K562 (cell line): ENCODE results near the gene SLC5A2. TPM values are rescaled to one million over a fixed set of nuclear protein-coding genes. Genes with fewer than 3 reads are reported as not detected.
A peak's percentile ranks its signal among the peaks of the same experiment; 100 is the strongest.

Experiments used
- ATAC-seq: fragments of 200-7000 bp; cut with Tn5 transposase; 3 replicates; pipeline ENCODE4 v1.9.1; 2020; ENCODE audit warnings: moderate library complexity
- BruUV-seq: library from RNA; stranded (reverse); fragments of 400-500 nt; replicated peaks from 2 replicates; lab custom pipeline; 2021; lab: Mats Ljungman, UMichigan
- CTCF ChIA-PET: fragments of 300-600 bp; formaldehyde crosslinking; extraction: SDS; loops from one replicate; lab custom pipeline; 2021; ENCODE audit warnings: low intra/inter-chr PET ratio; lab: Yijun Ruan, JAX
- POLR2A ChIA-PET: fragments of 300-600, 350-650 bp; sonication (Branson Sonifier 250); formaldehyde crosslinking; extraction: SDS; loops from one replicate; lab custom pipeline; 2021; ENCODE audit warnings: antibody characterized with exemption, inconsistent platforms; lab: Yijun Ruan, JAX
- DNase-seq, 4 experiments: peaks; one replicate each; pipeline versions ENCODE4 v3.0.0 to v3.0.0-alpha.2; 2011 to 2018; ENCODE audit warnings: low spot score in 3 of 4, mixed read lengths in 3 of 4; ENCODE audit errors: extremely low read depth in 1 of 4
- FAIRE-seq: peaks from 2 replicates; lab custom pipeline; 2011; peaks lifted over from hg19 to GRCh38; lab: Jason Lieb, UNC
- H2AFZ ChIP-seq: 2 replicates; pipeline ENCODE4 v1.6.0; 2011; ENCODE audit warnings: low read depth, low read length, control low read depth, inconsistent platforms
- H3K27ac ChIP-seq: fragments of 200-600 bp; 3 replicates; pipeline ENCODE4 v1.8.0; 2011; ENCODE audit warnings: low read depth, mild to moderate bottlenecking, control low read depth, inconsistent platforms, low read length, moderate library complexity, mixed read lengths; ENCODE audit errors: extremely low read depth
- H3K27me3 ChIP-seq, 2 experiments: fragments of 300-600 bp in 1 of 2; 2 replicates in 1 of 2; 3 replicates in 1 of 2; pipeline versions ENCODE4 v1.6.0 to v1.8.0; 2011; ENCODE audit warnings: inconsistent platforms in 2 of 2, low read length in 2 of 2, mild to moderate bottlenecking in 1 of 2, mixed read lengths in 1 of 2, moderate library complexity in 1 of 2; ENCODE audit not compliant: control insufficient read depth in 2 of 2, insufficient read depth in 2 of 2
- H3K36me3 ChIP-seq: fragments of 300-600 bp; 3 replicates; pipeline ENCODE4 v1.8.0; 2011; ENCODE audit warnings: mild to moderate bottlenecking, low read length, inconsistent platforms; ENCODE audit not compliant: control insufficient read depth, insufficient read depth
- H3K4me1 ChIP-seq, 2 experiments: fragments of 200-600 bp in 1 of 2; replicated peaks in 1 of 2; 2 replicates in 1 of 2; 3 replicates in 1 of 2; pipeline versions ENCODE4 v1.5.1 to v1.8.0; 2011; ENCODE audit warnings: inconsistent platforms in 2 of 2, low read length in 2 of 2, mild to moderate bottlenecking in 1 of 2, mixed read lengths in 1 of 2, moderate library complexity in 1 of 2; ENCODE audit not compliant: control insufficient read depth in 2 of 2, insufficient read depth in 2 of 2
- H3K4me2 ChIP-seq: 2 replicates; pipeline ENCODE4 v1.6.1; 2011; ENCODE audit warnings: low read length, control low read depth, inconsistent platforms, mixed read lengths; ENCODE audit not compliant: insufficient read depth
- H3K4me3 ChIP-seq: fragments of 200-600 bp; sonication (generic), shearing (Covaris generic); 2 replicates; pipeline ENCODE4 v1.5.1; 2016; ENCODE audit warnings: control low read depth, inconsistent platforms
- H3K79me2 ChIP-seq: fragments of 200-600 bp; 3 replicates; pipeline ENCODE4 v1.8.0; 2011; ENCODE audit warnings: low read length, inconsistent platforms; ENCODE audit not compliant: control insufficient read depth, insufficient read depth
- H3K9ac ChIP-seq, 2 experiments: 2 replicates each; pipeline versions ENCODE4 v1.6.0 to v1.6.1; 2011; ENCODE audit warnings: low read depth in 2 of 2, low read length in 2 of 2, control low read depth in 1 of 2, inconsistent platforms in 1 of 2, mild to moderate bottlenecking in 1 of 2, mixed read lengths in 1 of 2; ENCODE audit not compliant: insufficient read depth in 1 of 2
- H3K9me1 ChIP-seq: one replicate; pipeline ENCODE4 v1.6.0; 2011; ENCODE audit warnings: inconsistent platforms, mild to moderate bottlenecking, low read length, moderate library complexity; ENCODE audit not compliant: control insufficient read depth, insufficient read depth
- H3K9me3 ChIP-seq: replicated peaks from 2 replicates; pipeline ENCODE4 v1.5.1; 2011; ENCODE audit warnings: low read depth, low read length, inconsistent platforms; ENCODE audit not compliant: control insufficient read depth, insufficient read depth
- H4K20me1 ChIP-seq: replicated peaks from 2 replicates; pipeline ENCODE4 v1.6.1; 2011; ENCODE audit warnings: low read length, inconsistent platforms, mixed read lengths; ENCODE audit not compliant: control insufficient read depth, insufficient read depth
- C11orf30 ChIP-seq: fragments of 450-650 bp; IDR thresholded peaks from 2 replicates; pipeline ENCODE4 v1.6.1; 2016; ENCODE audit warnings: low read depth, mild to moderate bottlenecking
- ELF1 ChIP-seq: fragments of 200-800 bp; sonication (Bioruptor generic); IDR thresholded peaks from 2 replicates; pipeline ENCODE4 v1.6.1; 2016; ENCODE audit warnings: missing genetic modification characterization, missing compliant biosample characterization
- HMGN3 ChIP-seq: IDR thresholded peaks from 2 replicates; pipeline ENCODE4 v1.6.1; 2011; ENCODE audit warnings: borderline replicate concordance, low read depth, mild to moderate bottlenecking, mixed read lengths, low read length; ENCODE audit not compliant: insufficient read length; ENCODE audit errors: extremely low read depth
- KDM2B ChIP-seq: fragments of 250-450 bp; sonication (Bioruptor Pico); IDR thresholded peaks from 2 replicates; pipeline ENCODE4 v1.8.0; 2021; ENCODE audit warnings: mild to moderate bottlenecking, moderate library complexity
- L3MBTL2 ChIP-seq: fragments of 450-650 bp; IDR thresholded peaks from 2 replicates; pipeline ENCODE4 v1.6.1; 2016; ENCODE audit warnings: mild to moderate bottlenecking, moderate library complexity
- LCOR ChIP-seq: sonication (generic); formaldehyde crosslinking; IDR thresholded peaks from 2 replicates; pipeline ENCODE4 v1.8.0; 2022; ENCODE audit warnings: mild to moderate bottlenecking, missing genetic modification reagents
- PHF8 ChIP-seq: fragments of 200-600 bp; sonication (generic); IDR thresholded peaks from 2 replicates; pipeline ENCODE4 v1.6.1; 2012; ENCODE audit warnings: mixed run types, mild to moderate bottlenecking, inconsistent platforms, low read length, moderate library complexity, borderline replicate concordance
- POLR2AphosphoS5 ChIP-seq: IDR thresholded peaks from 2 replicates; pipeline ENCODE4 v1.6.1; 2011; ENCODE audit warnings: mild to moderate bottlenecking, low read depth, low read length, moderate library complexity; ENCODE audit not compliant: control insufficient read depth, insufficient read depth
- POLR2G ChIP-seq: fragments of 200-400 bp; formaldehyde crosslinking; IDR thresholded peaks from 2 replicates; pipeline ENCODE4 v1.6.1; 2017; ENCODE audit warnings: low read depth, mild to moderate bottlenecking, antibody characterized with exemption, low read length, moderate library complexity
- RREB1 ChIP-seq: fragments of 250-450 bp; sonication (Bioruptor Pico); IDR thresholded peaks from 2 replicates; pipeline ENCODE4 v1.4.0; 2020
- TAF1 ChIP-seq: IDR thresholded peaks from 2 replicates; pipeline ENCODE4 v1.6.1; 2011; ENCODE audit warnings: mild to moderate bottlenecking, low read length, moderate library complexity; ENCODE audit not compliant: insufficient read depth, control insufficient read depth, severe bottlenecking; ENCODE audit errors: extremely low read depth
- TBP ChIP-seq: optimal IDR thresholded peaks from 2 replicates; pipeline ENCODE3; 2011; ENCODE audit warnings: low read depth, low read length, improper control_type of control experiment
- ZNF184 ChIP-seq: sonication (generic); formaldehyde crosslinking; IDR thresholded peaks from 2 replicates; pipeline ENCODE4 v1.5.0; 2020; ENCODE audit warnings: missing genetic modification reagents
- WGBS: fragments of 100-300 bp; shearing (Covaris generic); methylation state at CpG from one replicate; pipeline ENCODE4 v1.1.6; 2016; ENCODE audit warnings: low coverage, mixed read lengths; ENCODE audit not compliant: insufficient coverage; ENCODE audit errors: missing lambda C conversion rate; 5-methylcytosine and 5-hydroxymethylcytosine counted together
- in situ Hi-C: fragments of 300-500 bp; cut with MboI; formaldehyde crosslinking; loops from 4 replicates; pipeline ENCODE4 v1.15.0; 2018; ENCODE audit warnings: inconsistent platforms, mixed read lengths
- intact Hi-C: fragments of 100-400 bp; cut with micrococcal nuclease; formaldehyde crosslinking; loops from 2 replicates; pipeline ENCODE4 v1.14.2; 2022
- polyA plus RNA-seq, 8 experiments: library from polyadenylated mRNA; depleted of rRNA in 4 of 8; stranded (reverse) in 5 of 8; unstranded in 3 of 8; fragments of >200 nt; fragmentation: Nextera tagmentation in 2 of 8; fragmentation: Illumina TruSeq in 1 of 8; extraction: Ambion mirVana in 2 of 8; extraction: Trizol in 1 of 8; gene quantifications; 2 replicates each; pipeline versions ENCODE4 v1.2.1 to v1.2.3, GENCODE V29; 2011 to 2014; ENCODE audit warnings: inconsistent platforms in 1 of 8, missing spikeins in 1 of 8
- total RNA-seq, 7 experiments: library from RNA; depleted of rRNA in 6 of 7; stranded (reverse); fragments of >200 nt in 6 of 7; fragmentation: Illumina TruSeq in 2 of 7; extraction: Trizol in 2 of 7; gene quantifications; 2 replicates each; pipeline versions ENCODE4 v1.2.1 to v1.2.3, GENCODE V29; 2011 to 2021; ENCODE audit warnings: low replicate concordance in 1 of 7

SLC5A2 gene
- total and polyA plus RNA-seq, 9 of the 15 experiments (the other 6 are each of a cell fraction or from before 2014, with no cell fraction given): 0.07 to 2.7 (median 2.2) TPM; not detected in 6

GRCh38 chr16:31476303-31477219, 6.4 kb upstream of the SLC5A2 start:
- Histone ChIP-seq H3K9me1 (no peaks in the 10 kb centered on the region), H4K20me1 (no peaks in the 10 kb centered on the region), H3K9me3 (no peaks in the 10 kb centered on the region), H3K27me3 (no peaks in the 10 kb centered on the region), H3K9ac (peak overlapping the region; percentile 76 to 90), H3K27ac (peak overlapping the region; percentile 89), H3K4me3 (peak overlapping the region; percentile 51), H3K4me2 (peak overlapping the region; percentile 85), H2AFZ (peak overlapping the region; percentile 93), H3K79me2 (no peaks in the 10 kb centered on the region), H3K36me3 (no peaks in the 10 kb centered on the region), H3K4me1 (peaks cover 41 to 74% of the 10 kb centered on the region in 2 experiments)
- ChIA-PET CTCF (no interaction called here), POLR2A (interaction anchor here (0.6 to 2.1 kb wide), 7 partner anchors 10 to 918 kb away, joined by 3 to 13 read pairs (median 4); partner anchors contain the start of gene ZNF764)
- peak; percentile 78 for ATAC-seq
- WGBS: 25% methylated on average over 25 of the region's 68 CpGs
- BruUV-seq: TSS peak; percentile 68
- FAIRE-seq: no peak
- in situ Hi-C loops (no loop called here), intact Hi-C loops (no loop called here)
- peak; percentile 87 to 94 (median 91) for DNase-seq
- no peak for TF ChIP-seq ZNF184
- peak; percentile 49; the same call in 1 of the 2 replicates for TF ChIP-seq PHF8
- no peak for TF ChIP-seq C11orf30
- peak; percentile 30 for TF ChIP-seq HMGN3
- TF ChIP-seq LCOR (CRISPR knock-in tag): 0 out of 2 replicates have a peak, but pooled peaks have one; percentile 25
- peak; percentile 88 for TF ChIP-seq L3MBTL2
- peak; percentile 32 for TF ChIP-seq TBP
- TF ChIP-seq ELF1 (tag): 0 out of 2 replicates have a peak, but pooled peaks have one; percentile 19
- peak; percentile 29 for TF ChIP-seq TAF1
- TF ChIP-seq RREB1: 0 out of 2 replicates have a peak, but pooled peaks have one; percentile 14
- TF ChIP-seq POLR2AphosphoS5: peak; percentile 25; the same call in 1 of the 2 replicates
- TF ChIP-seq KDM2B (CRISPR knock-in tag): peak; percentile 49; the same call in 1 of the 2 replicates
- TF ChIP-seq POLR2G: peak; percentile 71
